ENCODE data around the gene TECRL. TPM values are rescaled to one million over a fixed set of nuclear protein-coding genes. Genes with fewer than 3 reads are reported as not detected.

TECRL gene
- not detected for total RNA-seq

GRCh38 chr4:64409300-64409699 lies at the start of gene TECRL:
TECRL (minus strand) TSS chr4:64409450; CDS start chr4:64409351, 99 bp downstream.
- Mint-ChIP-seq H3K36me3 (no peaks in the 10 kb centered on the region), H3K27ac (no peak within 1 kb of the TSS), H3K9me3 (peaks cover 8 to 10% of the 10 kb centered on the region in 2 donors)
- DNase-seq (ENCODE audit: low spot score in 2 of 2) (no peak), ATAC-seq (no peak)

GRCh38 chr4:64432674-64433073 lies 23.4 kb upstream of the TECRL start:
- no peak for ATAC-seq
- Mint-ChIP-seq H3K36me3 (peaks cover 0 to 16% of the 10 kb centered on the region in 2 donors), H3K27ac (no peak overlapping the region), H3K9me3 (peaks cover 29 to 39% of the 10 kb centered on the region in 2 donors)
- no peak for DNase-seq (ENCODE audit: low spot score in 2 of 2)

- no peak for DNase-seq (ENCODE audit: low spot score in 2 of 2)
- H3K36me3 Mint-ChIP-seq, result peaks cover 0 to 16% of the 10 kb centered on the region in 2 donors
- ATAC-seq, result no peak
- H3K27ac Mint-ChIP-seq, result no peak overlapping the region
- peaks cover 21 to 34% of the 10 kb centered on the region in 2 donors for H3K9me3 Mint-ChIP-seq
Measured at GRCh38 chr4:64430933-64431332, 21.7 kb upstream of the TECRL start.

- ATAC-seq, result no peak
- Mint-ChIP-seq H3K36me3 (no peaks in the 10 kb centered on the region), H3K9me3 (peaks cover 0 to 12% of the 10 kb centered on the region in 2 donors), H3K27ac (no peak overlapping the region)
- DNase-seq (ENCODE audit: low spot score in 2 of 2), result no peak
Measured at GRCh38 chr4:64417974-64418373, 8.7 kb upstream of the TECRL start.

- no peaks in the 10 kb centered on the region for H3K36me3 Mint-ChIP-seq
- no peak overlapping the region for H3K27ac Mint-ChIP-seq
- peaks cover 15 to 20% of the 10 kb centered on the region in 2 donors for H3K9me3 Mint-ChIP-seq
- ATAC-seq (no peak), DNase-seq (ENCODE audit: low spot score in 2 of 2) (no peak)
Measured at GRCh38 chr4:64407000-64407399, 2.2 kb downstream of the TECRL start.

- DNase-seq (ENCODE audit: low spot score in 2 of 2), result no peak
- ATAC-seq, result no peak
- H3K27ac Mint-ChIP-seq, result no peak overlapping the region
- H3K36me3 Mint-ChIP-seq, result no peaks in the 10 kb centered on the region
- H3K9me3 Mint-ChIP-seq, result peaks cover 11 to 25% of the 10 kb centered on the region in 2 donors
Measured at GRCh38 chr4:64405761-64406160, 3.5 kb downstream of the TECRL start.

GRCh38 chr4:64402684-64403083 lies 6.6 kb downstream of the TECRL start:
- peaks cover 0 to 6% of the 10 kb centered on the region in 2 donors for H3K36me3 Mint-ChIP-seq
- H3K9me3 Mint-ChIP-seq, result peaks cover 27 to 31% of the 10 kb centered on the region in 2 donors
- H3K27ac Mint-ChIP-seq, result no peak overlapping the region
- DNase-seq (ENCODE audit: low spot score in 2 of 2), result no peak
- no peak for ATAC-seq

- no peak overlapping the region for H3K27ac Mint-ChIP-seq
- ATAC-seq, result no peak
- DNase-seq (ENCODE audit: low spot score in 2 of 2), result no peak
- H3K36me3 Mint-ChIP-seq, result peaks cover 0 to 6% of the 10 kb centered on the region in 2 donors
- peaks cover 25 to 30% of the 10 kb centered on the region in 2 donors for H3K9me3 Mint-ChIP-seq
Measured at GRCh38 chr4:64399313-64400109, 9.7 kb downstream of the TECRL start.

GRCh38 chr4:64394469-64394868 lies 14.8 kb downstream of the TECRL start:
- no peak overlapping the region for H3K27ac Mint-ChIP-seq

GRCh38 chr4:64388252-64388651 lies 21.0 kb downstream of the TECRL start:
- no peak for DNase-seq (ENCODE audit: low spot score in 2 of 2)
- ATAC-seq, result no peak
- H3K36me3 Mint-ChIP-seq, result no peaks in the 10 kb centered on the region

More at GRCh38 chr4:64394469-64394868, 14.8 kb downstream of the TECRL start:
- peaks cover 15 to 17% of the 10 kb centered on the region in 2 donors for H3K9me3 Mint-ChIP-seq
- ATAC-seq (no peak), DNase-seq (ENCODE audit: low spot score in 2 of 2) (no peak)
- H3K36me3 Mint-ChIP-seq, result peaks cover 0 to 6% of the 10 kb centered on the region in 2 donors

GRCh38 chr4:64385220-64385619 lies 24.0 kb downstream of the TECRL start:
- ATAC-seq (no peak), DNase-seq (ENCODE audit: low spot score in 2 of 2) (no peak)
- Mint-ChIP-seq H3K9me3 (peaks cover 10 to 16% of the 10 kb centered on the region in 2 donors), H3K27ac (no peak overlapping the region), H3K36me3 (no peaks in the 10 kb centered on the region)

More at GRCh38 chr4:64388252-64388651, 21.0 kb downstream of the TECRL start:
- Mint-ChIP-seq H3K9me3 (peaks cover 0 to 4% of the 10 kb centered on the region in 2 donors), H3K27ac (no peak overlapping the region)

GRCh38 chr4:64384237-64385203 lies 24.7 kb downstream of the TECRL start:
- Mint-ChIP-seq H3K9me3 (peaks cover 10 to 16% of the 10 kb centered on the region in 2 donors), H3K27ac (no peak overlapping the region), H3K36me3 (no peaks in the 10 kb centered on the region)
- DNase-seq (ENCODE audit: low spot score in 2 of 2), result peak in 1 of 2 donors; percentile 37
- ATAC-seq, result no peak

GRCh38 chr4:64368741-64369140 lies 40.5 kb downstream of the TECRL start:
- H3K36me3 Mint-ChIP-seq, result no peaks in the 10 kb centered on the region
- H3K9me3 Mint-ChIP-seq, result peaks cover 13 to 17% of the 10 kb centered on the region in 2 donors
- DNase-seq (ENCODE audit: low spot score in 2 of 2) (no peak), ATAC-seq (no peak)
- no peak overlapping the region for H3K27ac Mint-ChIP-seq

GRCh38 chr4:64361399-64361740 lies 47.9 kb downstream of the TECRL start:
- peaks cover 14 to 27% of the 10 kb centered on the region in 2 donors for H3K9me3 Mint-ChIP-seq
- ATAC-seq, result no peak
- DNase-seq (ENCODE audit: low spot score in 2 of 2), result no peak
- H3K27ac Mint-ChIP-seq, result no peak overlapping the region
- no peaks in the 10 kb centered on the region for H3K36me3 Mint-ChIP-seq

- Mint-ChIP-seq H3K27ac (no peak overlapping the region), H3K9me3 (peaks cover 8 to 22% of the 10 kb centered on the region in 2 donors), H3K36me3 (no peaks in the 10 kb centered on the region)
- ATAC-seq, result no peak
- DNase-seq (ENCODE audit: low spot score in 2 of 2), result no peak
Measured at GRCh38 chr4:64360664-64361398, 48.4 kb downstream of the TECRL start.

- no peak for ATAC-seq
- Mint-ChIP-seq H3K36me3 (no peaks in the 10 kb centered on the region), H3K27ac (no peak overlapping the region), H3K9me3 (peaks cover 3 to 18% of the 10 kb centered on the region in 2 donors)
- DNase-seq (ENCODE audit: low spot score in 2 of 2), result no peak
Measured at GRCh38 chr4:64359489-64359888, 49.8 kb downstream of the TECRL start.
